ENCODE results near the gene SOX1.

SOX1 gene

DNA sequence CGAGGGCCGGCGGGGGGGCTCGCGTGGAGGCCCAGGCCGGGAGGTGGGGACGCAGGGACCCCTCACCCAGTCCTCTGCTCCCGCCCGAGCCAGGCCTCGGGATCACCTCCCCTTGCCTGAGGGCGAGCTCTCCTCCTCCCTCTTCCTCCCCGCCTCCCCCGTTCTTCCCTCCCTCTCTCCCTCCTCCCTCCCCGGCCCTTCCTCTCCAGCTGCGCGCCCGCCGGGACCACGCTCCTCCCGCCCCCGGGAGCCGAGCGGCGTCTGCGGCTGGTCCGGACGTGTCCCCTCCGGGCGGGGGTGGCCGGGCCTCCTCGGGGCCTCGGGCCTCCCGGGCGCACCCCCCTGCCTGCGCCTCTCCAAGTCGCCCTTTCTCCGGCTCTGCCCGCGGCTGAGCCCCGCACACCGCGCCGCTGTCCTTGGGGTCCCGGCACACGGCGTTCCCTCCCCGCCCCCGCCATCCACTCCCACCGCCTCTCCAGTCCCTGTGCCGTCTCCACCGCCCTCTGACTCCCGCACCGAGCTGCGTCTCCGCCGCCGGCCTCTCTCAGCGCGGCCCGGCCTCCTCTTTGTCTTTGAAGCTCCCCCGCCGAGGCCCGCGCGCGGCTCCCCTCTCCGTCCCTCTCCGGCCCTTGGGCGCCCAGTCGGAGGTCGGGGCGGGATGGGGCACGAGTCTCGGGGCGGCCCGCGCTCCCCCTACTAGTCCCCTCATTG lies 5.7 kb downstream of the SOX1 start:
- TF ChIP-seq, protein P1, sequence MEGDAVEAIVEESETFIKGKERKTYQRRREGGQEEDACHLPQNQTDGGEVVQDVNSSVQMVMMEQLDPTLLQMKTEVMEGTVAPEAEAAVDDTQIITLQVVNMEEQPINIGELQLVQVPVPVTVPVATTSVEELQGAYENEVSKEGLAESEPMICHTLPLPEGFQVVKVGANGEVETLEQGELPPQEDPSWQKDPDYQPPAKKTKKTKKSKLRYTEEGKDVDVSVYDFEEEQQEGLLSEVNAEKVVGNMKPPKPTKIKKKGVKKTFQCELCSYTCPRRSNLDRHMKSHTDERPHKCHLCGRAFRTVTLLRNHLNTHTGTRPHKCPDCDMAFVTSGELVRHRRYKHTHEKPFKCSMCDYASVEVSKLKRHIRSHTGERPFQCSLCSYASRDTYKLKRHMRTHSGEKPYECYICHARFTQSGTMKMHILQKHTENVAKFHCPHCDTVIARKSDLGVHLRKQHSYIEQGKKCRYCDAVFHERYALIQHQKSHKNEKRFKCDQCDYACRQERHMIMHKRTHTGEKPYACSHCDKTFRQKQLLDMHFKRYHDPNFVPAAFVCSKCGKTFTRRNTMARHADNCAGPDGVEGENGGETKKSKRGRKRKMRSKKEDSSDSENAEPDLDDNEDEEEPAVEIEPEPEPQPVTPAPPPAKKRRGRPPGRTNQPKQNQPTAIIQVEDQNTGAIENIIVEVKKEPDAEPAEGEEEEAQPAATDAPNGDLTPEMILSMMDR (IDR thresholded peaks at IDR 0.05; ENCODE audit: low read depth, low read length) = no peak
- H3K4me3 ChIP-seq (ENCODE audit: low read depth, low read length) = no peak overlapping the region

DNA sequence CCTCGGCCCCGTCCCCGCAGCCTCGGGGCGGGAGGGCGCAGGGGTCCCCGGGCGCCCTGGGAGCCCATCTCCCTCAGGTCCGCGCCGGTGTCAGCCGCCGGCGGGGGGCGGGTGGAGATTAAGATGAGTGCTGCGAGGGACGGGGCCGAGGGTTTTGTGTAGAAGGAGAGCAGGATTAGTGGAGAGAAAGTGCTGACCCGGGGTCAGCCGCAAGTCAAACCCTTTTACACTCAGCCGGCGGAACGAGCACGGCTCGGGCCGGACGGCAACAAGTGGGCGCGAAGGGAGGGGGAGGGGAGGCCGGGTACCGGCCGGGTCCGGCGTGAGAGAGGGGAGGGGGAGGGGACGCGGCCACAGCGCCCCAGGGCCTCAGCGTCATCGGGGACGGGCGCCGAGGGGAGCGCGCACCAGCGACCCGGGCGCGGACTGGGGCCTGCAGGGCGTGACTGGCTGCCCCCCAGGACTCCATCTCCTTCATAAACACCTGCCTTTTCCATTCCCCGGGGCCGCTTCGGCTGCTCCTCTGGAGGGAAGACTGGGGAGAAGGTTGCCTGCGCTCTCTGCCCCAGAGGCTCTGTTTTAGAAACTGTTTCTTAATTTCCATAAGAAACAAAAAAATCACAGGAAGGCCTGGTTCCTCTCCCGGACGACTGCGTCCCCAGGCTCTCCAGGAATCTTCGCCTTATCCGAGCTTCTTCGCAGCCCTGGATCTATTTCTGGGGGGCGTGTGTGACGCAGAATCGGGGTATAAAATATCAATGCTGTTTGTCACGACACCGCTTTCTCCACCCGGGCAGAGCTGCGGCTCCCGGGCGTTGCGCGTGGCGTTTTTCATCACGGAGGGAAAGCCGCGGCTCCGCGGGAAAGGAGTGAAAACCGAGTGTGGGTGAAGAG lies 6.5 kb downstream of the SOX1 start:
- H3K4me3 ChIP-seq (ENCODE audit: low read depth, low read length) = no peak overlapping the region
- TF ChIP-seq, protein P1 (IDR thresholded peaks at IDR 0.05; ENCODE audit: low read depth, low read length) = no peak

DNA sequence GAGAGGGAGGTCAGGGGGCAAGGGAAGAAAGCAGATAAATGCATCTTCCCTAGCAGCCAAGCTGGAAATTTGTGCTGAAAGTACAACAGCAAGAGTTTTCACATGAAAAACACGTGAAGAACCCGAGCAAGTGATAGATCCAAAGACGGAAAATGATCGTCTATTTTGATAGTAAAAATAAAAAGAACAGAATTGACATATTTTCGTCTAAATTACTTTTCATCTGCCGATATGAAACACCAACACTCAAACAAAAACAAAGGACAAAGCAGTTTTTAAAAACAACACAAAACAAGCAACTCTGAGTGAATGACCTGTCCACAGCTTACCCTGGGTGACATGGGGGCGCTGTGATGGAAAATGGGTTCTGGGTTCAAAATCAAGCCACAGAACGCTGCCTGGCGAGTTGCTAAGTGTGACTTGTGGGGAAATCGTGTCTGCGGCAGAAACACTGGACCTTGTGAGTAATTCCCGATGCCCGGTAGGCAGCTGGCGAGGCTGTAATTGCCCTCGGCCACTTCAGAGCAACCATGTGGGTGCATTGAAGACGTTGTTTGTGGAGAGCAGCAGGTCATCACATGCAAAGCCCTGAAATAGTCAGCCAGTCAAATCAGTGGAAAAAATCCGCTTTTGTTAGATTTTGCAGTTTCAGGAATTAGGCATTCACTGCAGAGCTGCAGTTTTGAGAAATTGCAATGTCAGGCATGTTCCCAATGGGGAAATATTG lies 7.4 kb downstream of the SOX1 start:
- TF ChIP-seq, protein P1 (IDR thresholded peaks at IDR 0.05; ENCODE audit: low read depth, low read length) = no peak
- H3K4me3 ChIP-seq (ENCODE audit: low read depth, low read length) = no peak overlapping the region

DNA sequence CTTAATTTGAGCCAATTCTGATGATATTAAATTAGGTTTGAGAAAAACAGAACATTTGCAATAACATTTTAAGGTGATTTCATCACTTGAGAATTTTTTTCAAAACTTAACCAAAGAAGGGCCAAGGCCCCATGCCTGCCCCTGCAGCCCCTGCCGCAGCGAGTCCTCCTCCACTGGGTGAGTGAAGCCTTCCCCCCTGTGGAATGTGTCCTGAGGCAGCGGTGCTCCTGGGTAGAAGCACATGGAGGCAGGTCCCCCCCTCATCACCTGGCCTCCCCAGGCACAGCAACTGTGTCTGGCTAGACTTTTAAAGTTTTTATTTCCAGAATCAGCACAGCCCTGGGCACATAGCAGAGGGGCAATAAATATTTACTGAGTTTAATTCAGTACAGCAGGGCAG lies 10.8 kb downstream of the SOX1 start:
- TF ChIP-seq, protein P1 (IDR thresholded peaks at IDR 0.05; ENCODE audit: low read depth, low read length) = no peak
- H3K4me3 ChIP-seq (ENCODE audit: low read depth, low read length) = no peak overlapping the region

DNA sequence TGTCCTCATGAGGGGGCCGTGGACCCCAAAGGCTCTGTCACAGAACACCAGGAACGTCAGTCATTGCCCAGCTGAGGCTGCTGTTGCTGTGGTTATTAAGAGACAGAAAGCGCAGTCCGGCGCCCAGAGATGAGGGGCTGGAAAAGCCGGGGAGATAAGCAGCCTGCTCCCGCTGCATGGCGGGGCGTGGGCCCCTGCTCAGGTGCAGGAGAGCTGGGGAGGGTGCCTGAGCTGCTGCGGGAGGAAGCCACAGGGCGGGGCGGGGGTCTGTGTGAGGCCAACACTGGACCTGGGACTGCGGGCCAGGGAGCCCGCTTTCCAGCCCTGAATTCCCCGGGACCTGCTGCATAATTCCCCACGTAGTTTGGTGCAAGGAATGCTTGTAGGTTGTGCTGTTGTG lies 11.3 kb downstream of the SOX1 start:
- no peak overlapping the region for H3K4me3 ChIP-seq (ENCODE audit: low read depth, low read length)
- TF ChIP-seq, protein P1 (IDR thresholded peaks at IDR 0.05; ENCODE audit: low read depth, low read length) = no peak

DNA sequence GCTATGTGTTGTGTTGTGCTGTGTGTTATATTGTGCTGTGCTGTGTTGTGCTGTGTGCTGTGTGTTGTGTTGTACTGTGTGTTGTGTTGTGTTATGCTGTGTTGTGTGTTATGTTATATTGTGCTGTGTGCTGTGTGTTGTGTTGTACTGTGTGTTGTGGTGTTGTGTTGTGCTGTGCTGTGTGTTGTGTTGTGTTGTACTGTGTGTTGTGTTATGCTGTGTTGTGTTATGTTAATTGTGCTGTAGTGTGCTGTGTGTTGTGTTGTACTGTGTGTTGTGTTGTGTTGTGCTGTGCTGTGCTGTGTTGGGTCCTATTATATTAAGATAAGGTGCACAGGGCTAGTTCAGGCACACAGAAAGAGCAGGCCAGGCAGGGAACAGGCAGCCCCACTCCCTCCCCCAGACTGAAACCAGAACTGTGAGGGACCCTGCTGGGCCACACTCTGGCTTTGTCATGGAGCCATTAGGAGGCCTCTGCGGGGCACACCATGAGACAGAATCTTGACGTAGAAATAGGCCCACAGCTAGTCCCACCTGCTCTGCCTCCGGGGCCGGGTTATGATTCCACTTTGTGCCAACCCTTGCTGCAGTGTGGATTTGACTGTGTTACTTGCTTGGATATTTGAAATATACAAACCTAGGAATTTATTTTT lies 12.1 kb downstream of the SOX1 start:
- TF ChIP-seq, protein P1 (IDR thresholded peaks at IDR 0.05; ENCODE audit: low read depth, low read length) = no peak
- H3K4me3 ChIP-seq (ENCODE audit: low read depth, low read length) = no peak overlapping the region
